WI38 (cell line): ENCODE data around the gene TMEM242.

Source experiments
- H3K4me3 ChIP-seq: 2 replicates; pipeline ENCODE4 v1.5.1; 2011; ENCODE audit warnings: low read depth, mild to moderate bottlenecking, control low read depth, low read length
- CTCF ChIP-seq: IDR thresholded peaks from 2 replicates; pipeline ENCODE4 v1.5.1; 2012; ENCODE audit warnings: low read depth, mild to moderate bottlenecking, control low read depth, low read length

The TMEM242 gene

GRCh38 chr6:157283330-157283898, 39.9 kb downstream of the TMEM242 start:
- TF ChIP-seq CTCF: no peak
- no peak overlapping the region for H3K4me3 ChIP-seq

- H3K4me3 ChIP-seq: no peak overlapping the region
- no peak for TF ChIP-seq CTCF
These were observed 41.0 kb downstream of the TMEM242 start for GRCh38 chr6:157282284-157282683.

- no peak overlapping the region for H3K4me3 ChIP-seq
- no peak for TF ChIP-seq CTCF
These were observed 41.7 kb downstream of the TMEM242 start for GRCh38 chr6:157281570-157281969.

GRCh38 chr6:157280947-157281346, 42.4 kb downstream of the TMEM242 start:
- H3K4me3 ChIP-seq: no peak overlapping the region
- TF ChIP-seq CTCF: no peak

- H3K4me3 ChIP-seq: no peak overlapping the region
- TF ChIP-seq CTCF: no peak
These were observed 43.2 kb downstream of the TMEM242 start for GRCh38 chr6:157280157-157280556.

GRCh38 chr6:157278171-157278570, 45.1 kb downstream of the TMEM242 start:
- H3K4me3 ChIP-seq: no peak overlapping the region
- TF ChIP-seq CTCF: no peak

- TF ChIP-seq CTCF: no peak
- no peak overlapping the region for H3K4me3 ChIP-seq
These were observed 46.6 kb downstream of the TMEM242 start for GRCh38 chr6:157276731-157277130.
